Left cardiac atrium (tissue), 4 donors: ENCODE measurements around the gene AK8. TPM values are rescaled to one million over a fixed set of nuclear protein-coding genes. Genes with fewer than 3 reads are reported as not detected.

Source experiments
- ATAC-seq, 2 donors: fragments of 200-7000 bp; cut with Tn5 transposase; one replicate each; pipeline ENCODE4 v1.9.1; 2020; ENCODE audit warnings: mild to moderate bottlenecking in 2 of 2, moderate library complexity in 2 of 2
- DNase-seq: peaks from one replicate; pipeline ENCODE4 v3.0.0-alpha.2; 2020
- intact Hi-C, 2 donors: fragments of 100-400 bp; cut with DNase I; formaldehyde crosslinking; loops; one replicate each; pipeline versions ENCODE4 v1.14.1 to v1.15.1; 2022 to 2023
- total RNA-seq, 2 donors: library from RNA; stranded (reverse); fragmentation: NEBNext Ultra II Directional; extraction: Animal tissue kit (Norgen Biotek cat#: 25700); gene quantifications; one replicate each; pipeline ENCODE4 v1.2.1, GENCODE V29; 2021
- donor health status: DM: no; HTN: yes; CAD: no.
- donor health status: DM: no; HTN: yes; CAD: no; lungs with severe emphysema.
- donor health status: DM: yes; HTN: yes; CAD: no.
- donor health status: Dilated cardiomyopathy.

AK8 gene
- total RNA-seq, 2 donors from 2014 or later = 0.18 to 0.32 TPM

DNA sequence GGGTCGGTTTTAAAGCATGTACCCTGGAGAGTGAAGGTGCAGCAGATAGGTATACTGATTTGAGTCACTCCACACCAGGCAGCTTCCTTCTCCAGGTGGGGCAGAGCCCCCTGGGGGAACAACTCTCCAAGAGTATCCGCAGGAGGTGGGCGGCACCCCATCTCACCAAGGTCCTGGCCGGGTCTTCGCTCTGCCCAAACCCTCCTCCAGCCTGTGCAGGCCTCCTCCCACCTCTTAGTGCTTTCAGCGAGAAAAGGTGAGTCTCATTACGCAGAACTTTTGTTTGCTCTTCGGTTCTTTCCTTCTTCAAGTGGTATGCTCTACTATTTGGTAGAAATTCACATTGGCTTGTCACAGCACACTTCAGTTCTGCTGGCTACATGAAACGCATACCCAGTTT lies 14.3 kb upstream of the AK8 start:
- intact Hi-C loops = no loop called here
- ATAC-seq (no peak), DNase-seq (no peak)

DNA sequence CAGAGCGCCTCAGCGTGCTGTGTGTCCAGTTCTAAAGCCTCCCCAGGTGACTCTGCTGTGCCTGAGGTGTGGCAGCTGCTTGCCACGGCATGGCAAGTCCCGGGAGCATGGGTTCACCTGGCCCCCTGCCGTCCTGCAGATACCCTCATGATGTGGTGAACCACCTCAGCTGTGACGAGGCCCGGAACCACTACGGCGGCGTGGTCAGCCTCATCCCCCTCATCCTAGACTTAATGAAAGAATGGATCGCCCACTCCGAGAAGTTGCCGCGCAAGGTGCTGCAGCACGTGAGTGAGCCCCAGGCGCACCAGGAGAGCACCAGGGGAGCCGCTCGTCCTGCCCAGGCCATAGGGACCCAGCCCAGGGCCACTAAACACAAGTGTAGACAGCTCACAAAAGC lies 10.1 kb upstream of the AK8 start:
- DNase-seq = no peak
- intact Hi-C loops = no loop called here
- ATAC-seq = no peak

DNA sequence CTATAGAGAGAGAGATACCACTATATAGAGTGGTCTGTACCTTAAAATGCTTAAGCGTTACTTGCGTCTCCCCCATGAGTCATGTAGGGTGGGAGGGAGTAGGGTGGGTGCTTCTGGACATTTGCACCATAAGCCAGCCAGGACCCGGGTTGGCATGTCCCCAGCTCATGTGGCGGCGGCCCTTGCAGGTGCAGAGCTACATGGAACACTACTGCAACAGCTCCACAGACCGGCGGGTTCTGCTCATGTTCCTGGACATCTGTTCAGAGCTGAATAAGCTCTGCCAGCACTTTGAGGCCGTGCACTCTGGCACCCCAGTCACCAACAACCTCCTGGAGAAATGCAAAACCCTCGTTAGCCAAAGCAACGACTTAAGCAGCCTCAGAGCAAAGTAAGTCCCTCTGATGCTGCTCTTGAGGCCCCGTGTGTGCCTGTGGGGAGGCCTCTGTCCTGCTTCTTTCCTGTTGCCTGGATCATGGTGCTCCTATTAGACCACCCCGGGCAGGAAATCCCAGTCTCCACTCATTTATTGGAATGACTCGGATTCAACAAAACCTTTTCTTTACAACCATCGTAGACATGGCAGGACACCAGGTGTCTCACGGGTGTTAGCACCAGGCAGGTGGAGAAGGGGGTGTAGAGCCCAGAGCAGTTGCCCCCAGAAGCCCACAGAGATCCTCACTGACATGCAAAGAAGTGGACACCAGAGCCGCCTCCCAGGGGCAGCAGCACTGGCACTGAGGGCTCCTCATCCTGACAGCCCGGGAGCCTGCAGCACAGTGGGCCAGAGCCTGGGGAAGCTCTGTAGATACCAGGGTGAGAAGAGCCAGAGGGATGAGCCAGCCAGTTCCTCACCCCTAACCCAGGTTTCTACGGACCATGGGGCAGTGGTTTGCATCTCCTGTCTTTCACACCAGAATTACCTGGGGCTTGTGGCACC lies 9.4 kb upstream of the AK8 start:
- DNase-seq = no peak
- intact Hi-C loops = no loop called here
- ATAC-seq = no peak

DNA sequence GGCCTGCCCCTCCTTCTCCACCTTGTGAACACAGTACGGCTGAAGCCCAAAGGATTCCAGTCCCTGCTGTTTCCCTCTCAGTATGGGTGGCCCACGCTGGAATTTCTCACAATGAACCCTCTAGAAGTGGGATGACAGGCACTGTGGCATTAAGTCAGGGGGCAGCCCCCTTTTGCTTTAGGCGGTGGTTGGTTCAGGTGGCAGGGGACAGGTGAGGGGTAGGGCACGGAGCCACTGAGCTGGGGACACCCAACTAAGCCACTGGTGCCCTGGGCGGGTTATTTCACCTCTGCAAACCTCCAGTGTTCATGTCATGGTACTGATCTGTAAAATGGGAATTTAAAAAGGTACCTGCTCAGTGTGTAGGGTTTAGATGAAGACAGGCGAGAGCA lies 8.2 kb upstream of the AK8 start:
- DNase-seq = no peak
- intact Hi-C loops = no loop called here
- ATAC-seq = no peak

DNA sequence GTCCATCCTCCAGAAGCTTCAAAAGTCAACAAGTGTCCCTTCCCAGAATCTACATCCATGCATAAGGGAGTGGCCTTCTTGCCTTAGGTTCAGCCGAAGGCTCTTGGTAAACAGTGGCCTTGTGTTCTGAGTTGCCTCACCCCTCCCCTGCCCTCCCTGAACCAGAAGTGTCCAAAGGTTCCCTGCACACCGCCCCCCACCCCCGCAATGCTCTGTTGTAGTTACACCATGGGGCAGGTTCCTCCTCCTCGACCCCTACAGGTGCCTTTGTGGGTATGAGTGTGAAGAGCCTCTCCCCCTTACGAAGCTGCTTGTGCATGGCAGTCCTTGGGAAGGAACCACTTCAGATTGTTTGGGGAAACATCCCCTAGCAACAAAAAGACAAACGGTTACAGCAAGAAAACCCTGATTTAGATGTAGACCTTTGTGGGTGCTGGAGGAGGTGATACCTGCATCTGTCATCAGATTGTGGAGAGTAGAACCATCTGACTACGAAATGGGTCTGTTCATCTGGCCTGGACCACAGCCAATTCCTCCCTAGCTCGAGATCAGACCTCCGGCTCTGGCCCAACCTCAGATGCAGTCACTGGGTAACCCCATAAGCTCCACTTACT lies 7.7 kb upstream of the AK8 start:
- ATAC-seq (no peak), DNase-seq (no peak)
- intact Hi-C loops = no loop called here

DNA sequence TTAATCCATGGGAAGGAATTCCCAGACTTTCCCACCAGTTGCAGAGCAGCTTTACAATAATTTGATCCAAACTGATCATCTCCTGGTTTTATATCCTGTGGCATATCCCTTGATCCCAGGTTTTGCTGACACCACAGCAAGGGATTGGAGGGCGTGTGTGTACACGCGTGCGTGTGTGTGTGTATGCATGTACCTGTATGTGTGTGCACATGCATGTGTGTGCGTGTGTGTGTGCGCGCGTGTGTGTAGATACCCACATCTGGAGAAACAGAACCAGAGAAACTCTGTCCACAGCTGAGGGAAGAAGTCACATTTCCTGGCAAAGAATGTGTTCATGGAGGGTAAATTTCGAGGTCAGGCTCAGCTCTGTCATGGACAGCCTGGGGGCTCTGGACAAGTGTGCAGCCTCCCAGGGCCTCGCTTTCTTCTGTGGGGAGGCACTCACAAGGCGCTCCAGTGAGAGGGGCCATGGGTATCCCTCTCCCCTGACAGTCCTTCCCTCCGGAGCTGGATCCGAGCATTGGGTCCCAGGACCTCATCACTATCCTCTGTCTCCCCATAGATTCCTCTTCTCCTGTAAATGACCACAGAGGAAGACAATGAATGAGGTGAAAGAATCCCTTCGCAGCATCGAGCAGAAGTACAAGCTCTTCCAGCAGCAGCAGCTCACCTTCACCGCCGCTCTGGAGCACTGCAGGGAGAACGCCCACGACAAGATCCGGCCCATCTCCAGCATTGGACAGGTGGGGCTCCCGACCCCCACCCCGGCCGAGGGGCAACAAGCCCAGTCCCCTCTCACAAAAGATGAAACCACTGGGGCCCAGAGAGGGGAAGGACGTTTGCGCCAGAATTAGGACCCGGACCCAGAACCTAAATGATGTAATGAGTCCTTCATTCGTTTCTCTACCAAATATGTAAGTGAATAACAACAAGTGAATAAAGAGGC lies 5.5 kb upstream of the AK8 start:
- ATAC-seq (no peak), DNase-seq (no peak)
- intact Hi-C loops = no loop called here

DNA sequence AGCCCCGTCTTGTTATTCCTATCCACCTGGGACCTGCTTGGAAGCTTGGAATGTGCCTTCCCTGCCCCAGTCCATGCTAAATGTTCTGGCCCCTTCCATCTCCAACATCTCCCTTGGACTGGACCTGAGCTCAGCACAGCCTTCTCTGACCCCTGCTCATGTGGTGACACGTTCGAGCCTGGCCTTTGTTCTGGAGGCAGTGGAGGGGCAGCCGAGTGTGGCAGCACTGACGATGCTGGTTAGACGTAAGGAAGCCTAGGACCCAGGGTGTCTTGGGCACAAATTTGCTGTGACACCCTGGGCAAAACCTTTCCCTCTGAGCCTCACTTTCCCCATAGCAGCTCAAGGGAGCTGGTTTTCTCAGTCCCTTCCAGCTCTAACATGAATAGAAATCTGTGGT lies 4.5 kb upstream of the AK8 start:
- intact Hi-C loops = no loop called here
- ATAC-seq (no peak), DNase-seq (no peak)

DNA sequence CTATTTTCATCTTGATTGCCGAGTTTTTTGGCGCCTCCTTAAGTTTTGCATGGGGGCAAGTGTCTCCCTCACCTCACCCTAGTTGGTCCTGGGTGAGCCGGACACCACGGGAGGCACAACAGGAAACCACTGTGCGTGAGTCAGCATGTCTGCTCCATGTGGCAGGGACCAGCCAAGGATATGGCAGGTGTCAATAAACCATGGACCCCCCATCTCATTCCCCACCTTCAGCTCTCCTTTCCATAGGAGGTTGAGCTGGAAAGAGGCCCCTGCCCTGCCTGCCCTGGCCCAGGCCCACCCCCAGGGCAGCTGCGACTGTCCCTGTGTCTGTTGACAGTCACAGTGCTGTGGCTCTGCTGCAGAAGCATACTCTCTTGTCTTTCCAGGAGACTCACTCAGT lies 3.7 kb upstream of the AK8 start:
- no peak for ATAC-seq
- no peak for DNase-seq
- intact Hi-C loops = no loop called here

DNA sequence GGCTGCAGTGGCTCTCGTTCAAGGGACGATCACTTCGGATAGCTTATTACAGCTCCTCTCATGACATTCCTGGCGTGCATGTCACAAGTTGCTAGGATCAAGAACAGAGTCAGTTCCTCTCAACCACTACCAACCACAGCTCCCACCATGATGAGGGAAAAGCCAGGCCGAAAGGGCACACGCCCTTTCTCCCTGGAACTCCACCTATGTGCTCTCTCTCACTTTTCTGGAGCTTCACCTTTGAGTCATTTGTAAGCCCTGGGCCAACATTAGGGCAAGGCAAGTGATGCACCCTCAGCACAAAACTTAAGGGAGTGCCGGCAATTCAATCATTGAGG lies 2.2 kb upstream of the AK8 start:
- intact Hi-C loops = no loop called here
- ATAC-seq = no peak
- DNase-seq = no peak

DNA sequence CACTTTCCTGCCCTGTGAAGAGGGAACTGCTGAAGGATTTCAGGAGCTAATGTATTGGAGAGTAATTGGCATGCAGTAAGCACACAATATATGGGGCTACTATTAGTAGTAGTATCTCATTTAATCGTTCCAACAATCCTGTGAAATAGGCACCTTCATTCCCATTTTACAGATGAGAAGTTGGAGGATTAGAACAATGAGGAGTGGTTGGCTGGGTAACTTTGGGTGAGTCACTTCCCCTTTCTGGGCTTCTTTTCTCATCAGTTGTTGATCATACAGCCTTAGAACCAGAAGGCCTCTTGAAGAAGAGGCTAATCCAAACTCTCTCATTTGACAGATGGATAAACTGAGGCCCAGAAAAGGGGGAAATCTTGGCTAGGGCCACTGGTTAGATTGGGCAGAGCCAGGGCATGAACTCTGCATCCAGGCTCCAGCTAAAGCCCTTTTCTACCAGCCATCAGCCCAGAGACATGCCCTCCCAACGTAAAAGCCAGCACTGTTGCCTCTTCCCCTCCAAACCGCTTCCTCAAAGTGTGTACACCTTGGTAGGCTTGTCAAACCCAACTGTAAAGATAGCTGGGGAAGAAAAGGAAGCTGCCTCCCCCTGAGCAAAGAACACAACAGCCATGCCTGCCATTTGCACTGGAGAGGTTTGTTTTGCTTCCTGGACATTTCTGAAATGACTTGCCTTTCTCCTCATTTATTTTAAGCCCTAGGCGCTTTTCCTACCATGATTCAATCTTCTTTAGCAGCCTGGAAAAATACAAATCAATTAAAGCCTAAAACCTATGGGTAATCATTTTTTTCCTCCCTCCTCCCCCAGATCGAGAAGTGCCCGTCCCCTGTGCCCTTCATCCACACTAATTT lies 1.6 kb upstream of the AK8 start:
- ATAC-seq (no peak), DNase-seq (no peak)
- intact Hi-C loops = no loop called here

DNA sequence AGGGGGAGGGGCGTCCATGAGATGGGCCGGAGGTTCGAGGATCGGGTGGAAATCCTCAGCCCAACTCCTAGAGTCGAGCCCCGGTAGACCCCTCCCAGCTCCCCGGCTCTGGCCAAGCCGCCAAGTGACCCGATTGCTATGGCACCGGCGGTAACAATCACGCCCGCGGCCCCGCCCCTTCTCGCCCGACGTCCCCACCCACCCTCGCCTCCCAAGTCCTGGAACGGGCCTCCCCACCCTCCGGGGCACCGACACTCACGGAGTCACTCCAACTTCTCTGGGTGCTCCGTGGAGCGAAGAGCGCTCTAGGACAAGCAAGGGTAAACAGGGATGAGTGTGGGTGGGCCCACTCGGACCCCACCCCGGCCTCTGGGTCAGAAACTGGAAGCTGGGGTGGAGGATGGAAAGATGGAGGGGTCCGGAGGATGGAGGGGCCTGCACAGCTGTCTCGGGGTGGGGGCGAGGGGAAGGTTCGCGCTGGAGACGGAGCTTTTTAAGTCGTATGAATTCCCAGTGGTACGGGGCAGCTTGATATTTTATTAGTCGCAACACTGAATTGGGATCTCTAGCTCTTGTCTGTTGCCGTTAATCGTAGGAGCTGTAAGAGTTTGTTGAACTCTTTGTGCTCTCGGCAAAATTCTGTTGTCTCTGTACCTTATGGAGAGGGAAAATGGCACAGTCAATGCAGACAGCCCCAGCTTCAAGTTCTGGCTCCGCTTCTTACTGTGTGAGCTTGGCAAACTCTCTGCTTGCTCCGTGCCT lies 792 bp upstream of the AK8 start, which contains the start of gene SPACA9:
Gene SPACA9 (plus strand): TSS at position 204 of the 762 bp plus-strand sequence. CDS start 5,050 bp downstream, outside the sequence.
- DNase-seq (peak; percentile 83), ATAC-seq (peak; percentile 86 to 92)
- intact Hi-C loops = no loop called here

DNA sequence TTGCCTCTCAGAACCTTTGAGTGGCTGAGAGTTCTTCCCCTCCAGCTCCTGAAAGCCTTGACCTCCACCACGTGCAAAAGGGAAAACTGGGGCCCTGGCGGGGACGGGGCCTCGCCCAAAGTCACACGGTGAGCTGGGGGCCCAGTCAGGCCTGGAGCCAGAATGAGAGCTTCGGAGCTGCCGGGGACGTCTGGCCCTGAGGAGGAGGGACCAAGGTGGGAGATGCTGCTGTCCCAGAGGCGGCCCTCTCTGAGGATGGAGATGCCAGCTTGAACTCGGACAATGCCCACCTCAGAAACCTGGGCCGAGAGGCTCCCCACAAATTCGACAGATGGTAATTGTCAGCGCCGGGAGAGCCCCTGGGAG lies 643 bp downstream of the AK8 start:
- intact Hi-C loops = no loop called here
- ATAC-seq (no peak), DNase-seq (no peak)

DNA sequence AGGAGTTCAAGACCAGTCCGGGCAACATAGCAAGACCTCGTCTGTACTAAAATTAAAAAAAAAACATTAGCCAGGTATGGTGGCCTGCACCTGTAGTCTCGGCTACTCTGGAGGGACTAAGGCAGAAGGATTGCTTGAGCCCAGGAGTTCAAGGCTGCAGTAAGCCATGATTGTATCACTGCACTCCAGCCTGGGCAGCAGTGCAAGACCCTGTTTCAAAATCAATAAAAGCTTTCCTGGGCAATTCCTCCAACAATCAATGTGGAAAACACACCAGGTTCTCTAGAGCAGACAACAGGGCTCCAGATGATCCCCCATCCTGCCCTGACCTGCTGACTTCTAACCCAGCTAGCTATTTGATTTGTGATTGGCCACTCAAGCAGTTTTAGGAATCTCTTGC lies 1.2 kb downstream of the AK8 start:
- intact Hi-C loops = no loop called here
- no peak for ATAC-seq

DNA sequence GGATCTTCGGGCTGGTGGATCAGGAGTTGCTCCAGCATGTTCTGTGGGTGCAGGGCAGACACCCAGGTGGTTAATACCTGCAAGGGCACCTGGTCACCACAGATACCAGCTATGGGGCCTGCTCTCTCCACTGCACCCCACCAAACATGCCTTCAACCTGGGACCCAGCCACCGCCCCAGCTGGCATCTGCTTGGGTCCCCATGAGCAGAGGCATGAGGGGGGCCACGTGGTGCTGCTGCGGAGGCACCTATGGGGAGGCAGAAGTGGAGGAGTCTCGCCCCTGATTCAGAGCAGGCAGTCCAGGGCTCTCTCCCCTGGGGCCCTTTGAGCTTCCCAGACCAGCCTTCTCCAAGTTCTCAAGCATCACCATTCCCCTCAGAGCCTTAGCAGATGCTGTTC lies 2.9 kb downstream of the AK8 start:
- ATAC-seq = no peak
- intact Hi-C loops = no loop called here
- no peak for DNase-seq

More for the DNA sequence above, 1.2 kb downstream of the AK8 start:
- DNase-seq = no peak

DNA sequence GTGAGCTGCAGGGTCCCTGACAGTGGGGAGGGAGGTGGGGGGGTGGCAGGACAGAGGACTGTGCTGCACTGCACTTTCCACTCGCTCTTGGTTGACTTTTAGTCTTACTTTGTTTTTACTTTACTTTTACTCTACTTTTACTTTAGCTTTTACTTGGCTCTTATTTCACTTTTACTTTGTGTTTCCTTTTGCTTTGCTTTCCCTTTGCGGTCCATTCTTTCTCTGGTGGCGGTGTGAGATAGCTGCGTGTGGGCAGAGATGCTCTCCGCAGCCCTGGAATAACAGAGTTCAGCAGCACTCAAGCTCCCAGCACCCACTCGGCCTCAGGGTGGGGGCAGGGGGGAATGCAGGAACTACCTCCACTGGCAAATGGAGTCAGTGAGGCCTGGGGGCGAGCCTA lies 4.7 kb downstream of the AK8 start:
- no peak for DNase-seq
- intact Hi-C loops = no loop called here
- no peak for ATAC-seq

DNA sequence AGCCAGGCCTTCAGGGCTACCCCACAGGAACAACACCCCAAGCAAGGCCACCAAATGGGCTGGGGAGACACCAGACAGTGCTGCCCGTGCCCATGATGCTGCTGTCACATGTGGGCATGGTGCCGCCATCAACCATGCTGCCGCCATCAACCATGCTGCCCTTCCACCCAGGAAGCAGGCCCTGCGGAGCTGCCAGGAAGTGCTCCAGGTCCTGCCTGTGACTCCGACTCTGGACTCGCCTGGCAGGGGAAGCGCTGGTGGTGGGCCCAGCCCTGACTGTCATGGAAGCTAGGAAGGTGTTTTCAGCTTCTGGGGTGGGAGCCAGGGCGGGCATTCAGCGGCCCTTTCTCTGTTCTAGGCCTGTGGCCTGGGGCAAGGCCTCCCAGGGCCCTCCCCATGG lies 8.8 kb downstream of the AK8 start:
- DNase-seq (no peak), ATAC-seq (no peak)
- intact Hi-C loops = no loop called here

DNA sequence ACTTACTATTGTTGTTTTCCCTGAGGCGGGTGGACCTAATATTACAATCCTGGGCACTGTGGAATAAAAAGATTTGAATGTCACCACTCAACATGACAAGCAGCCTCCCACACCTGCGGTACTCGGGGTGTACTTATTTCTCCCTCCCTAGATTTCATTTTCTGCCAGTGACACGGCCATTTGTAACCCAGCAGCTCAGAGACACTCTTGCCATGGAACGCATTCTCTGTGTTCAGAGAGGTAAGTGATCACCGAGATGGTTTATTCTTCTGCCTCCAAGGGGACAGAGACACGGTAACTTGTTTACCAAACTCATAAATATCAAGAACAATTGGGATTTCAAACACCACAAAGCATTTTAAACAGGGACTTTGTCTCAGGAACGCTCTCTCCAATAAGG lies 11.2 kb downstream of the AK8 start:
- intact Hi-C loops = no loop called here
- DNase-seq = no peak
- ATAC-seq = no peak

DNA sequence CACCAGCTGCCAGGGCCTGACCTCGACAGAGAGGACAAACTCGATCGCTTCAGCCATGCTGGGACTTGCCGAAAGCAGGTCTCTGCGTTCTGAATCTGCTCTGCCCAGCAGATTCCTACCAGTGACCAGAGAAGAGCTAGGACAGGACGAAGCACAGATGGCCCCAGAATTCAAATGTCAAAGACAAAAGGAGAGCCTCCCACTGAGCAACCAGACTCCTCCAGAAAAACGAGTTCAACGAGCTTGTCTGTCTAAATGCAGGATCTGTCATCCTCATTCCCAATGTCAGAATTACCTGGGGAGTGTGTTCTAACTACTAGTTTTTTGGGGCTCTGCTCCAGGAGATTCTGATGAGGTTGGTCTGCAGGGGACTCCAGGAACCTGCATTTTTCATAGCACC lies 13.4 kb downstream of the AK8 start:
- intact Hi-C loops = no loop called here
- ATAC-seq (no peak), DNase-seq (no peak)
